Cortex of kidney (tissue), 1 donor: Measurements from ENCODE around the gene KRTAP6-2.

Experiments used
- DNase-seq: peaks from one replicate; lab custom pipeline; 2025; lab: John Stamatoyannopoulos, UW

The KRTAP6-2 gene

DNA sequence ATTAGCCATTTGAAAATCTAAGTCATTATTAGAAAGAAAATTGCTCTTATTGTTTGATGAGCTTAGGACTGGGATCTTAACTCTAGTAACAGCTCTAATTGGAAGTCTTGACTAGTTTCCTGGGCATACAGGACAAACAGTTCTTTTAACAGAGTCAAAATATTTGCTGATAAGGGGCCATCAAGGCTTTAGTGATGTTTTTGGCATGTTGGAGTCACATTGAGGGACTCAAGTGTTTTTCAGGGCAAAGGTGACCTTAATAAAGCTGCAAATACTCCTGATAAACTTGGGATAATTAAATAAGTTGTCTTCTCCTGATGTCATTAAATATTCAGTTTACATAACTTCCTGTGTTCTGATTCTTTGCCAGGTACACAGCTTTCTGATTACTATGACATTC, 31.1 kb downstream of the KRTAP6-2 start:
- DNase-seq: no peak

- DNase-seq: no peak
These were observed 35.1 kb downstream of the KRTAP6-2 start for GRCh38 chr21:30563630-30564029.

DNA sequence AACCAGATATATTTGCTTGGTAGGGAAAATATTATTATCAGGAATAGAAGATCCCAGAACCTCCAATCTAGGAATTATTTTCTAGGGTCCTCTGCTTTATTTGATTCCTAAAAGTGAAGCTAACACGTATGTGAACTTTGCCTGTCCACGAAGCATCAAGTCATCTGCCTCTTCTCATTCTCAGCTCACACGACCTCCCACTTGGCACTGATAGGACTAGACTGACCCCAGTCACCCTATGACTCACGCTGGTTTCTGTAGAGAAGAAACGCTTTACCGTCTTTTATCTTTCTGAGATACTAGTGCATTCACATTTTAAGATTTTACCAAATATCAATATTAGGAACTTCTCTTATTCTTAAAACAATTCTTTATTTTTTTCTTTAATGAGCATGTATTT, 35.6 kb downstream of the KRTAP6-2 start:
- DNase-seq: no peak

- no peak for DNase-seq
These were observed 36.7 kb downstream of the KRTAP6-2 start for GRCh38 chr21:30561957-30562356.

GRCh38 chr21:30561264-30561895, 37.3 kb downstream of the KRTAP6-2 start, which contains the start of gene KRTAP19-7:
Gene KRTAP19-7, minus strand, starts transcription at chr21:30561314. Its CDS starts 25 bp downstream, at chr21:30561289.
- no peak for DNase-seq

GRCh38 chr21:30555095-30555494, 43.6 kb downstream of the KRTAP6-2 start:
- no peak for DNase-seq

- no peak for DNase-seq
These were observed 45.9 kb downstream of the KRTAP6-2 start for GRCh38 chr21:30552782-30553181.
